ENCODE measurements around the gene DSCAM.

DNA sequence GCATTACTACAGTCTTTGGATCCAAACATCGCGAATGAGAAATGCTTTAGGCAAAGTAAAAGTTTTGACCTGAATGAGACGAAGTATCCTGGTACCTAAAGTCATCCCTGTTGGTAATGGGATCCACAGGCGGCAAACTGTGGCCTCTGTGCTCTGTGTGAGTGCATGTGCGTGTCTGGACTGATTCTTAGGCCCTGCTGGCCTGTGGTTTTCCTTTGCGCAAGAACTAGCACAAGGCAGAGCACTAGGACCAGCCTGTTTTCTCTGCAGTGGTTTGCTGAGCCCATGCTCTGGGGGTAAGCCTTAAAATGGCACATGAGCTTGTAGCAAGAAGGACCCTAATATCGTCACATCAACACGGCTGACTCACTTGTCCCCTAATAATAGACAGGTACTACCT, 251.2 kb downstream of the DSCAM start:
- TF ChIP-seq, protein P1, sequence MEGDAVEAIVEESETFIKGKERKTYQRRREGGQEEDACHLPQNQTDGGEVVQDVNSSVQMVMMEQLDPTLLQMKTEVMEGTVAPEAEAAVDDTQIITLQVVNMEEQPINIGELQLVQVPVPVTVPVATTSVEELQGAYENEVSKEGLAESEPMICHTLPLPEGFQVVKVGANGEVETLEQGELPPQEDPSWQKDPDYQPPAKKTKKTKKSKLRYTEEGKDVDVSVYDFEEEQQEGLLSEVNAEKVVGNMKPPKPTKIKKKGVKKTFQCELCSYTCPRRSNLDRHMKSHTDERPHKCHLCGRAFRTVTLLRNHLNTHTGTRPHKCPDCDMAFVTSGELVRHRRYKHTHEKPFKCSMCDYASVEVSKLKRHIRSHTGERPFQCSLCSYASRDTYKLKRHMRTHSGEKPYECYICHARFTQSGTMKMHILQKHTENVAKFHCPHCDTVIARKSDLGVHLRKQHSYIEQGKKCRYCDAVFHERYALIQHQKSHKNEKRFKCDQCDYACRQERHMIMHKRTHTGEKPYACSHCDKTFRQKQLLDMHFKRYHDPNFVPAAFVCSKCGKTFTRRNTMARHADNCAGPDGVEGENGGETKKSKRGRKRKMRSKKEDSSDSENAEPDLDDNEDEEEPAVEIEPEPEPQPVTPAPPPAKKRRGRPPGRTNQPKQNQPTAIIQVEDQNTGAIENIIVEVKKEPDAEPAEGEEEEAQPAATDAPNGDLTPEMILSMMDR (IDR thresholded peaks at IDR 0.05), result no peak
- no peak for TF ChIP-seq POLR2A (IDR thresholded peaks at IDR 0.05)
